ENCODE results near the gene SCARB1. TPM values are rescaled to one million over a fixed set of nuclear protein-coding genes. Genes with fewer than 3 reads are reported as not detected.

The SCARB1 gene
- total and polyA plus RNA-seq, 2 of the 13 experiments (the other 11 are each of a cell fraction or from before 2014, with no cell fraction given), result 63.4 to 160 TPM

GRCh38 chr12:124829008-124829707 lies 34.5 kb downstream of the SCARB1 start (continued):
- TF ChIP-seq, protein P1, sequence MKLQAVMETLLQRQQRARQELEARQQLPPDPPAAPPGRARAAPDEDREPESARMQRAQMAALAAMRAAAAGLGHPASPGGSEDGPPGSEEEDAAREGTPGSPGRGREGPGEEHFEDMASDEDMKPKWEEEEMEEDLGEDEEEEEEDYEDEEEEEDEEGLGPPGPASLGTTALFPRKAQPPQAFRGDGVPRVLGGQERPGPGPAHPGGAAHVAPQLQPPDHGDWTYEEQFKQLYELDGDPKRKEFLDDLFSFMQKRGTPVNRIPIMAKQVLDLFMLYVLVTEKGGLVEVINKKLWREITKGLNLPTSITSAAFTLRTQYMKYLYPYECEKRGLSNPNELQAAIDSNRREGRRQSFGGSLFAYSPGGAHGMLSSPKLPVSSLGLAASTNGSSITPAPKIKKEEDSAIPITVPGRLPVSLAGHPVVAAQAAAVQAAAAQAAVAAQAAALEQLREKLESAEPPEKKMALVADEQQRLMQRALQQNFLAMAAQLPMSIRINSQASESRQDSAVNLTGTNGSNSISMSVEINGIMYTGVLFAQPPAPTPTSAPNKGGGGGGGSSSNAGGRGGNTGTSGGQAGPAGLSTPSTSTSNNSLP (IDR thresholded peaks at IDR 0.05; ENCODE audit: low read depth, low read length), result peak; percentile 65; the same call in 1 of the 2 replicates
- TF ChIP-seq ZNF230 (CRISPR knock-in tag; IDR thresholded peaks at IDR 0.05) (no peak), TERF1 (CRISPR knock-in tag; IDR thresholded peaks at IDR 0.05) (no peak), CCDC6 (CRISPR knock-in tag; IDR thresholded peaks at IDR 0.05) (no peak), MTA3 (CRISPR knock-in tag; IDR thresholded peaks at IDR 0.05) (no peak), ZFP36L2 (CRISPR knock-in tag; IDR thresholded peaks at IDR 0.05) (no peak), ZNF674 (CRISPR knock-in tag; IDR thresholded peaks at IDR 0.05; ENCODE audit: low read depth) (no peak), PLRG1 (conservative IDR thresholded peaks at IDR 0.05) (no peak), ZNF569 (CRISPR knock-in tag; IDR thresholded peaks at IDR 0.05; ENCODE audit: borderline replicate concordance) (no peak), ZNF652 (CRISPR knock-in tag; IDR thresholded peaks at IDR 0.05; ENCODE audit: borderline replicate concordance, low read depth) (no peak), ZC3H13 (CRISPR knock-in tag; IDR thresholded peaks at IDR 0.05) (no peak), ZNF746 (CRISPR knock-in tag; IDR thresholded peaks at IDR 0.05) (no peak), HNF4G (IDR thresholded peaks at IDR 0.05; ENCODE audit: borderline replicate concordance, low read depth, low read length) (peak; percentile 55; the same call in 1 of the 2 replicates), HNF4G (CRISPR knock-in tag; IDR thresholded peaks at IDR 0.05; ENCODE audit: borderline replicate concordance, low read depth) (no peak), SOX5 (CRISPR knock-in tag; IDR thresholded peaks at IDR 0.05; ENCODE audit: borderline replicate concordance) (peak; percentile 71; the same call in 1 of the 2 replicates), IKZF4 (CRISPR knock-in tag; IDR thresholded peaks at IDR 0.05; ENCODE audit: borderline replicate concordance, low read depth, not compliant biosample characterization) (no peak), HNRNPH1 (optimal IDR thresholded peaks at IDR 0.05; ENCODE audit: low read depth, low read length) (no peak), ZNF431 (CRISPR knock-in tag; IDR thresholded peaks at IDR 0.05; ENCODE audit: borderline replicate concordance, low read depth) (no peak)
- TF ChIP-seq, protein P2, sequence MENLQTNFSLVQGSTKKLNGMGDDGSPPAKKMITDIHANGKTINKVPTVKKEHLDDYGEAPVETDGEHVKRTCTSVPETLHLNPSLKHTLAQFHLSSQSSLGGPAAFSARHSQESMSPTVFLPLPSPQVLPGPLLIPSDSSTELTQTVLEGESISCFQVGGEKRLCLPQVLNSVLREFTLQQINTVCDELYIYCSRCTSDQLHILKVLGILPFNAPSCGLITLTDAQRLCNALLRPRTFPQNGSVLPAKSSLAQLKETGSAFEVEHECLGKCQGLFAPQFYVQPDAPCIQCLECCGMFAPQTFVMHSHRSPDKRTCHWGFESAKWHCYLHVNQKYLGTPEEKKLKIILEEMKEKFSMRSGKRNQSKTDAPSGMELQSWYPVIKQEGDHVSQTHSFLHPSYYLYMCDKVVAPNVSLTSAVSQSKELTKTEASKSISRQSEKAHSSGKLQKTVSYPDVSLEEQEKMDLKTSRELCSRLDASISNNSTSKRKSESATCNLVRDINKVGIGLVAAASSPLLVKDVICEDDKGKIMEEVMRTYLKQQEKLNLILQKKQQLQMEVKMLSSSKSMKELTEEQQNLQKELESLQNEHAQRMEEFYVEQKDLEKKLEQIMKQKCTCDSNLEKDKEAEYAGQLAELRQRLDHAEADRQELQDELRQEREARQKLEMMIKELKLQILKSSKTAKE (CRISPR knock-in tag; IDR thresholded peaks at IDR 0.05; ENCODE audit: borderline replicate concordance), result no peak; the same call in 1 of the 2 replicates
- TF ChIP-seq, protein P3, sequence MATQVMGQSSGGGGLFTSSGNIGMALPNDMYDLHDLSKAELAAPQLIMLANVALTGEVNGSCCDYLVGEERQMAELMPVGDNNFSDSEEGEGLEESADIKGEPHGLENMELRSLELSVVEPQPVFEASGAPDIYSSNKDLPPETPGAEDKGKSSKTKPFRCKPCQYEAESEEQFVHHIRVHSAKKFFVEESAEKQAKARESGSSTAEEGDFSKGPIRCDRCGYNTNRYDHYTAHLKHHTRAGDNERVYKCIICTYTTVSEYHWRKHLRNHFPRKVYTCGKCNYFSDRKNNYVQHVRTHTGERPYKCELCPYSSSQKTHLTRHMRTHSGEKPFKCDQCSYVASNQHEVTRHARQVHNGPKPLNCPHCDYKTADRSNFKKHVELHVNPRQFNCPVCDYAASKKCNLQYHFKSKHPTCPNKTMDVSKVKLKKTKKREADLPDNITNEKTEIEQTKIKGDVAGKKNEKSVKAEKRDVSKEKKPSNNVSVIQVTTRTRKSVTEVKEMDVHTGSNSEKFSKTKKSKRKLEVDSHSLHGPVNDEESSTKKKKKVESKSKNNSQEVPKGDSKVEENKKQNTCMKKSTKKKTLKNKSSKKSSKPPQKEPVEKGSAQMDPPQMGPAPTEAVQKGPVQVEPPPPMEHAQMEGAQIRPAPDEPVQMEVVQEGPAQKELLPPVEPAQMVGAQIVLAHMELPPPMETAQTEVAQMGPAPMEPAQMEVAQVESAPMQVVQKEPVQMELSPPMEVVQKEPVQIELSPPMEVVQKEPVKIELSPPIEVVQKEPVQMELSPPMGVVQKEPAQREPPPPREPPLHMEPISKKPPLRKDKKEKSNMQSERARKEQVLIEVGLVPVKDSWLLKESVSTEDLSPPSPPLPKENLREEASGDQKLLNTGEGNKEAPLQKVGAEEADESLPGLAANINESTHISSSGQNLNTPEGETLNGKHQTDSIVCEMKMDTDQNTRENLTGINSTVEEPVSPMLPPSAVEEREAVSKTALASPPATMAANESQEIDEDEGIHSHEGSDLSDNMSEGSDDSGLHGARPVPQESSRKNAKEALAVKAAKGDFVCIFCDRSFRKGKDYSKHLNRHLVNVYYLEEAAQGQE (IDR thresholded peaks at IDR 0.05; ENCODE audit: borderline replicate concordance in 1 of 2, low read depth in 1 of 2, low read length in 2 of 2), result peak in 1 of 2 experiments; percentile 39; a peak in 1 of 4 replicates
